ENCODE results near the gene NAA40. TPM values are rescaled to one million over a fixed set of nuclear protein-coding genes. Genes with fewer than 3 reads are reported as not detected.

The NAA40 gene
- total RNA-seq, 1 donor from 2014 or later = 38.0 TPM

- intact Hi-C loops (cut with micrococcal nuclease) = no loop called here
Measured at GRCh38 chr11:63912678-63913077, 26.1 kb upstream of the NAA40 start.

GRCh38 chr11:63913866-63914830 is 24.7 kb upstream of the NAA40 start:
- intact Hi-C loops (cut with micrococcal nuclease) = no loop called here

- intact Hi-C loops (cut with micrococcal nuclease) = no loop called here
Measured at GRCh38 chr11:63914896-63915691, 23.7 kb upstream of the NAA40 start.

- intact Hi-C loops (cut with micrococcal nuclease) = loop anchor here (2.0 kb wide), 1 partner anchor 23 kb away; the partner anchor contains the start of gene NAA40
Measured at GRCh38 chr11:63915961-63916836, 22.6 kb upstream of the NAA40 start.

- intact Hi-C loops (cut with micrococcal nuclease) = loop anchor here (2.0 kb wide), 1 partner anchor 22 kb away; the partner anchor contains the start of gene NAA40
Measured at GRCh38 chr11:63916837-63917691, 21.7 kb upstream of the NAA40 start, which contains the start of gene RCOR2. RCOR2 (minus strand) TSS chr11:63917164; CDS start chr11:63916456, 708 bp downstream.

- intact Hi-C loops (cut with micrococcal nuclease) = loop anchor here (2.0 kb wide), 1 partner anchor 21 kb away; the partner anchor contains the start of gene NAA40
Measured at GRCh38 chr11:63917692-63918506, 20.9 kb upstream of the NAA40 start.

GRCh38 chr11:63918507-63919191 is 20.2 kb upstream of the NAA40 start:
- intact Hi-C loops (cut with micrococcal nuclease) = no loop called here

GRCh38 chr11:63919267-63920125 is 19.3 kb upstream of the NAA40 start:
- intact Hi-C loops (cut with micrococcal nuclease) = no loop called here

- intact Hi-C loops (cut with micrococcal nuclease) = no loop called here
Measured at GRCh38 chr11:63920126-63920938, 18.5 kb upstream of the NAA40 start.

- intact Hi-C loops (cut with micrococcal nuclease) = no loop called here
Measured at GRCh38 chr11:63920939-63921417, 17.8 kb upstream of the NAA40 start.

GRCh38 chr11:63922673-63923192 is 16.1 kb upstream of the NAA40 start:
- intact Hi-C loops (cut with micrococcal nuclease) = no loop called here

- intact Hi-C loops (cut with micrococcal nuclease) = no loop called here
Measured at GRCh38 chr11:63923319-63923718, 15.5 kb upstream of the NAA40 start.

GRCh38 chr11:63929616-63930015 is 9.2 kb upstream of the NAA40 start:
- intact Hi-C loops (cut with micrococcal nuclease) = no loop called here

GRCh38 chr11:63931045-63931444 is 7.8 kb upstream of the NAA40 start:
- intact Hi-C loops (cut with micrococcal nuclease) = no loop called here

- intact Hi-C loops (cut with micrococcal nuclease) = no loop called here
Measured at GRCh38 chr11:63931876-63932275, 6.9 kb upstream of the NAA40 start.

GRCh38 chr11:63933459-63933858 is 5.3 kb upstream of the NAA40 start:
- intact Hi-C loops (cut with micrococcal nuclease) = no loop called here

Data from T-helper 2 cell treated with Interferon-gamma antibody and Interleukin-4, amounts not matched to agents 100 ng/mL and 5 ng/mL, for 36 hours (primary cell).